NCI-H345 treated with DMSO at 0.1 percent for 48 hours (cell line): ENCODE data around the gene CALCA.
"Not testable (repeated sequence)": the region's sequence is repeated elsewhere in the genome, so short reads cannot be mapped to it uniquely, and the experiment has no call there.

Experiments used
- DNase-seq: peaks from one replicate; lab custom pipeline; 2025; ENCODE audit not compliant: unreplicated experiment; lab: John Stamatoyannopoulos, UW

The CALCA gene

GRCh38 chr11:14971865-14972580 lies at the start of gene CALCA:
TSS of gene CALCA (minus strand) at chr11:14972351. CDS start at chr11:14971192, 1,159 bp downstream.
- DNase-seq: no peak

GRCh38 chr11:15016200-15016599 lies 44.0 kb upstream of the CALCA start:
- no peak for DNase-seq

- DNase-seq: no peak
Observed at GRCh38 chr11:15011776-15012345, 39.7 kb upstream of the CALCA start.

- DNase-seq: no peak
Observed at GRCh38 chr11:15010865-15011264, 38.7 kb upstream of the CALCA start.

GRCh38 chr11:15006139-15006759 lies 34.1 kb upstream of the CALCA start:
- peak; percentile 65 for DNase-seq

- DNase-seq: not testable (repeated sequence)
Observed at GRCh38 chr11:14988133-14988532, 16.0 kb upstream of the CALCA start.

GRCh38 chr11:14981507-14981906 lies 9.4 kb upstream of the CALCA start:
- DNase-seq: peak; percentile 15

- no peak for DNase-seq
Observed at GRCh38 chr11:14980854-14981253, 8.7 kb upstream of the CALCA start.

GRCh38 chr11:14977101-14977880 lies 5.1 kb upstream of the CALCA start:
- no peak for DNase-seq

GRCh38 chr11:14975252-14975587 lies 3.1 kb upstream of the CALCA start:
- no peak for DNase-seq

- DNase-seq: no peak
Observed at GRCh38 chr11:14974515-14975251, 2.5 kb upstream of the CALCA start.

- DNase-seq: no peak
Observed at GRCh38 chr11:14973621-14974514, 1.7 kb upstream of the CALCA start.

- DNase-seq: peak; percentile 51
Observed at GRCh38 chr11:14972581-14973495, 687 bp upstream of the CALCA start.

- no peak for DNase-seq
Observed at GRCh38 chr11:14969901-14970323, 2.2 kb downstream of the CALCA start.

- peak; percentile 36 for DNase-seq
Observed at GRCh38 chr11:14967581-14968243, 4.4 kb downstream of the CALCA start.

GRCh38 chr11:14956111-14956510 lies 16.0 kb downstream of the CALCA start:
- DNase-seq: no peak

- no peak for DNase-seq
Observed at GRCh38 chr11:14954581-14954980, 17.6 kb downstream of the CALCA start.

- no peak for DNase-seq
Observed at GRCh38 chr11:14953904-14954303, 18.2 kb downstream of the CALCA start.
